CD4-positive, alpha-beta T cell (primary cell): ENCODE measurements around the gene CADM2. TPM values are rescaled to one million over a fixed set of nuclear protein-coding genes. Genes with fewer than 3 reads are reported as not detected.

ENCODE experiments used
- ATAC-seq: fragments of 200-7000 bp; cut with Tn5 transposase; one replicate; pipeline ENCODE4 v1.10.0; 2022; ENCODE audit warnings: mild to moderate bottlenecking; ENCODE audit not compliant: poor library complexity
- CTCF ChIA-PET: fragments of 350-600 bp; sonication (Branson Sonifier 250); formaldehyde crosslinking; loops from one replicate; lab custom pipeline; 2021; ENCODE audit warnings: antibody characterized with exemption, inconsistent platforms; lab: Charles Lee
- POLR2A ChIA-PET: fragments of 350-600 bp; sonication (Branson Sonifier 250); formaldehyde crosslinking; loops from one replicate; lab custom pipeline; 2021; ENCODE audit warnings: antibody characterized with exemption, inconsistent platforms; lab: Charles Lee
- DNase-seq, 14 experiments: peaks; one replicate each; pipeline ENCODE4 v3.0.0-alpha.2; 2013 to 2020; ENCODE audit warnings: mixed read lengths in 2 of 14
- H3K27ac ChIP-seq, 2 donors: one replicate each; pipeline versions ENCODE4 v1.5.1 to v1.7.0; 2013; ENCODE audit warnings: low read length in 2 of 2, low read depth in 1 of 2, mild to moderate bottlenecking in 1 of 2
- H3K27me3 ChIP-seq, 2 experiments: 1 replicate in 1 of 2; 2 replicates in 1 of 2; pipeline versions ENCODE4 v1.6.1 to v1.7.0; 2013; ENCODE audit warnings: low read length in 2 of 2, control low read depth in 1 of 2, mild to moderate bottlenecking in 1 of 2, moderate library complexity in 1 of 2; ENCODE audit not compliant: insufficient read depth in 2 of 2, control insufficient read depth in 1 of 2
- H3K36me3 ChIP-seq: one replicate; pipeline ENCODE4 v1.6.1; 2013; ENCODE audit warnings: low read length, control low read depth; ENCODE audit not compliant: insufficient read depth
- H3K4me1 ChIP-seq: one replicate; pipeline ENCODE4 v1.6.1; 2013; ENCODE audit warnings: low read length, control low read depth; ENCODE audit not compliant: insufficient read depth
- H3K4me3 ChIP-seq: one replicate; pipeline ENCODE4 v1.5.1; 2013; ENCODE audit warnings: mild to moderate bottlenecking, low read length, moderate library complexity
- H3K9me3 ChIP-seq, 2 experiments: 1 replicate in 1 of 2; 2 replicates in 1 of 2; pipeline versions ENCODE4 v1.6.1 to v1.7.0; 2013; ENCODE audit warnings: low read length in 2 of 2, mild to moderate bottlenecking in 2 of 2, control low read depth in 1 of 2, moderate library complexity in 1 of 2; ENCODE audit not compliant: control insufficient read depth in 1 of 2, insufficient read depth in 1 of 2
- H3K27ac Mint-ChIP-seq: one replicate; pipeline ENCODE4 v1.8.0; 2020; ENCODE audit warnings: mixed read lengths
- H3K27me3 Mint-ChIP-seq: one replicate; pipeline ENCODE4 v1.8.0; 2021; ENCODE audit warnings: mixed read lengths
- H3K36me3 Mint-ChIP-seq: one replicate; pipeline ENCODE4 v1.8.0; 2021; ENCODE audit warnings: low read depth, mixed read lengths
- H3K4me1 Mint-ChIP-seq: one replicate; pipeline ENCODE4 v1.8.0; 2021; ENCODE audit warnings: low read depth, mixed read lengths
- H3K4me3 Mint-ChIP-seq: one replicate; pipeline ENCODE4 v1.8.0; 2020; ENCODE audit warnings: mild to moderate bottlenecking, mixed read lengths
- H3K9me3 Mint-ChIP-seq: one replicate; pipeline ENCODE4 v1.8.0; 2020; ENCODE audit warnings: mixed read lengths
- intact Hi-C, 2 experiments: fragments of 100-400 bp; cut with DNase I in 1 of 2; cut with micrococcal nuclease in 1 of 2; formaldehyde crosslinking; loops; one replicate each; pipeline versions ENCODE4 v1.15.1 to v1.9.0; 2023 to 2025; cut with DNase I, micrococcal nuclease
- total RNA-seq, 174 experiments: library from RNA in 2 of 174; stranded (reverse) in 2 of 174; gene quantifications; one replicate each; pipeline ENCODE4 v1.2.3 and lab custom pipeline; 2021 to 2026
- TF ChIP-seq, protein P1 (sequence below): fragments of 200-600 bp; IDR thresholded peaks from one replicate; pipeline ENCODE4 v1.8.0; 2022; ENCODE audit warnings: antibody characterized with exemption, mild to moderate bottlenecking

CADM2 gene
- total RNA-seq, 2 experiments from 2014 or later: 0.03 to 0.11 TPM

DNA sequence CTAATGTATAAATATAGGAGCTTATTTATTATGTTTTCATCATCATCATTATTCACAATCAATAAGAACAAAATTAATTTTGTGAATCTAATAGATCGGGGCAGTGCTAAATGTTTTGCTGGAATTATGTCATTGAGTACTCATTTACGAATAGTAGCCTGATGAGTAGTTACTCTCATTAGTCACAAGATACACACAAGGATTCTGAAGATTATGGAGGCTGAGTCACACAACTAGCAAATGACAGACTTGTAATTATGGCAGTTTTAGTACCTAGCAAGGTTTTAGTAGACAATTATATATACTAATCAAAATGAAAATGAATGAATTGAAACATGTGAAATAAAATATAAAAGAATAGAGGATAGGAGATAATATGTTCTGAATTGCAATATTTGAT is 954.2 kb downstream of the CADM2 start:
- intact Hi-C loops: no loop called here
- TF ChIP-seq, protein P1, sequence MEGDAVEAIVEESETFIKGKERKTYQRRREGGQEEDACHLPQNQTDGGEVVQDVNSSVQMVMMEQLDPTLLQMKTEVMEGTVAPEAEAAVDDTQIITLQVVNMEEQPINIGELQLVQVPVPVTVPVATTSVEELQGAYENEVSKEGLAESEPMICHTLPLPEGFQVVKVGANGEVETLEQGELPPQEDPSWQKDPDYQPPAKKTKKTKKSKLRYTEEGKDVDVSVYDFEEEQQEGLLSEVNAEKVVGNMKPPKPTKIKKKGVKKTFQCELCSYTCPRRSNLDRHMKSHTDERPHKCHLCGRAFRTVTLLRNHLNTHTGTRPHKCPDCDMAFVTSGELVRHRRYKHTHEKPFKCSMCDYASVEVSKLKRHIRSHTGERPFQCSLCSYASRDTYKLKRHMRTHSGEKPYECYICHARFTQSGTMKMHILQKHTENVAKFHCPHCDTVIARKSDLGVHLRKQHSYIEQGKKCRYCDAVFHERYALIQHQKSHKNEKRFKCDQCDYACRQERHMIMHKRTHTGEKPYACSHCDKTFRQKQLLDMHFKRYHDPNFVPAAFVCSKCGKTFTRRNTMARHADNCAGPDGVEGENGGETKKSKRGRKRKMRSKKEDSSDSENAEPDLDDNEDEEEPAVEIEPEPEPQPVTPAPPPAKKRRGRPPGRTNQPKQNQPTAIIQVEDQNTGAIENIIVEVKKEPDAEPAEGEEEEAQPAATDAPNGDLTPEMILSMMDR: no peak
- H3K4me3 Mint-ChIP-seq: no peak overlapping the region
- Histone ChIP-seq H3K27me3 (no peaks in the 10 kb centered on the region), H3K27ac (no peak overlapping the region), H3K36me3 (no peaks in the 10 kb centered on the region), H3K9me3 (no peaks in the 10 kb centered on the region), H3K4me3 (no peak overlapping the region), H3K4me1 (no peaks in the 10 kb centered on the region)
- H3K4me1 Mint-ChIP-seq: no peaks in the 10 kb centered on the region
- ChIA-PET POLR2A (no interaction called here), CTCF (no interaction called here)
- H3K27ac Mint-ChIP-seq: no peak overlapping the region
- ATAC-seq (no peak), DNase-seq (no peak)
- H3K36me3 Mint-ChIP-seq: no peaks in the 10 kb centered on the region
- peaks cover 15% of the 10 kb centered on the region for H3K9me3 Mint-ChIP-seq
- H3K27me3 Mint-ChIP-seq: no peaks in the 10 kb centered on the region

DNA sequence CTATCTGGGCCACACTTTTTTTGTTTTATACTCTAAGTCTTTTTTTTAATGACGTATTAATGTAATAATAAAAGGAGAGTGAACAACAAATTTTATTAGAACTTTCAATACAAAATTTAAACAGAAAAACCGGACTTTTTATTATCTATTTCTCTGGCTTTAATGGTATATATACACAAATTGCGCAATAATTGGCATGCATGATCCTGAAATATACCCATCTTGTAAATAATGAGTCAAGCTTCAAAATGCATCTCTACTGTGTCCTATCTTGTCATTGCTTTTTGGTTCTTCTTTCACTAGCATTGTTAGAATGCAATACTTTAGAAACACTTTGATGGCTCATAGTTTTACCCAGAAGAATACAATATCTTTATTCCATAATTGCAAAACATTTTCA is 963.6 kb downstream of the CADM2 start:
- intact Hi-C loops: no loop called here
- no peaks in the 10 kb centered on the region for H3K4me1 ChIP-seq
- peaks cover 0 to 8% of the 10 kb centered on the region in 2 experiments for H3K9me3 ChIP-seq
- H3K27ac ChIP-seq: no peak overlapping the region
- Mint-ChIP-seq H3K4me3 (no peak overlapping the region), H3K36me3 (no peaks in the 10 kb centered on the region), H3K27me3 (no peaks in the 10 kb centered on the region), H3K9me3 (peaks cover 6% of the 10 kb centered on the region), H3K4me1 (no peaks in the 10 kb centered on the region), H3K27ac (no peak overlapping the region)
- POLR2A ChIA-PET: no interaction called here
- no peak for ATAC-seq
- TF ChIP-seq, protein P1: no peak
- H3K4me3 ChIP-seq: no peak overlapping the region
- H3K27me3 ChIP-seq: no peaks in the 10 kb centered on the region
- no peak for DNase-seq
- H3K36me3 ChIP-seq: no peaks in the 10 kb centered on the region
- CTCF ChIA-PET: no interaction called here

DNA sequence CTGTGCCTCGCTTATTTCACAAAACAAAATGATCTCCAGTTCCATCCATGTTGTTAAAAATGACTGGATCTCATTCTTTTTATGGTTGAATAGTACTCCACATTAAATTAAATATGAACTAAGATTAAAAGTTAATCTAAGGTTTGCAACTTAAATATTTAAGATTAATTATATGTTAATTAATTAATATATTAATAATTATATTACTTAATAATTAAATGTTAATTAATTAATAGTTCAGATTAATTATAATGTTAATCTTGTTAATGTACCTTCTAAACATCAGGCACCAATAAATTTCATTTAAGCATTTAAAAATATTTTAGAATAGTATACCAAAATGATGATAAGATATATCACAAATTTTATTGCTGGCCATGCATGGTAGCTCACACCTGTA is 971.9 kb downstream of the CADM2 start:
- Histone ChIP-seq H3K27ac (no peak overlapping the region), H3K4me1 (no peaks in the 10 kb centered on the region), H3K36me3 (no peaks in the 10 kb centered on the region), H3K9me3 (peaks cover 0 to 13% of the 10 kb centered on the region in 2 experiments), H3K27me3 (no peaks in the 10 kb centered on the region), H3K4me3 (no peak overlapping the region)
- Mint-ChIP-seq H3K27ac (no peak overlapping the region), H3K27me3 (no peaks in the 10 kb centered on the region), H3K4me3 (no peak overlapping the region), H3K9me3 (peaks cover 10% of the 10 kb centered on the region), H3K36me3 (no peaks in the 10 kb centered on the region), H3K4me1 (no peaks in the 10 kb centered on the region)
- ATAC-seq (no peak), DNase-seq (no peak)
- TF ChIP-seq, protein P1: no peak
- POLR2A ChIA-PET: no interaction called here
- intact Hi-C loops: no loop called here
- CTCF ChIA-PET: no interaction called here
